Forelimb muscle (tissue), 1 donor: ENCODE results near the gene DNM3. TPM values are rescaled to one million over a fixed set of nuclear protein-coding genes. Genes with fewer than 3 reads are reported as not detected.

Experiments
- DNase-seq: peaks from one replicate; pipeline ENCODE4 v3.0.0-alpha.2; 2013; ENCODE audit warnings: low read depth
- polyA plus RNA-seq: library from polyadenylated mRNA; unstranded; fragments of 120-200 nt; gene quantifications from one replicate; pipeline ENCODE4 v1.2.1, GENCODE V29; 2013; ENCODE audit not compliant: insufficient read length

DNM3 gene
- polyA plus RNA-seq, 1 donor: 3.0 TPM

DNA sequence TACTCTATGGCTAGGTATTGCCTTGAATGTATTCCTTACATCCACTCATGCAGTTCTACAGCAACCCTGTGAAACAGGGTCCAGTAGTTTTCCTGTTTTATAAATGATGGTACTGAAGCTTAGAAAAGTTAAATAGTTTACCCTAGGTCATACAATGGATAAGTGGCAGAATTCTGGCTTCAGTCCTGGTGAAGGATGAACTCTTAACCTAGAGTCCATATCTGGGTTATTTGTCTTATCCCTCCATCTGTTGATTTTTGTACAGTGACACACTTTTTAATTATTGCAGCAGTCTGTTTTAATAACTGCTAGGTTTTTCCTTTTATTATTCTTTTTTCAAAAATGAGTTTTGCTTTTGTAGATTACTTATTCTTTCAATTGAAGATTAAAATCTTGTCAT, 263.9 kb downstream of the DNM3 start:
- DNase-seq: no peak

DNA sequence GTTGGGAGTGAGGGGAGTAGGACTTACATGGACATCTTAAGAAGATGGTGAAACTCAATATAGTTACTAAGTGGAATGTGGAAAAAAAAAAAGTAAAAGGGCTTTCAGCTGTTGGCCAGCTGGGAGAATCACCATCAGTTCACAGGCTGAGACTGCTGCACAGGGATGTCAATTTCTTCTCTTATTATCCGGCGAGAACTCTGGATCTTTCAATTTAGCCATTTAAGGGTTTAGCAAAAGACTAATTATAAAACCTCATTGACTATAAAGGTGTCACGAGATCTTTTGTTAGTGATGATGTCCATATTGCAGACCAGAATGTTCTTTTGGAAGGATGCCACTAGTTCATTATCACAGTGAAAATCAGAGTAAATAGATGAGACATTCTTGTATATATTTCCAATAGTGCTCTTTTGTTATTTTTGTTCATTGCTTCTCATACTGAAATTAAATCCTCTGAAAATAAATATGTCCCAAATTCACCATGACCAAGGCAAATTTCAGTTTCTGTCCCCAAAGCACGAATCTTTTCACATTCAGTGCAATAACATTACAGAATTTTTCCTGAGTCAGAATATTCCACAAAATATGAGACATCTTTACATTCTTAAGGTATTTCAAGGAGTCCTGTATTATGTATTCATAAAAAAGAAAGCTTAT, 266.1 kb downstream of the DNM3 start:
- no peak for DNase-seq

DNA sequence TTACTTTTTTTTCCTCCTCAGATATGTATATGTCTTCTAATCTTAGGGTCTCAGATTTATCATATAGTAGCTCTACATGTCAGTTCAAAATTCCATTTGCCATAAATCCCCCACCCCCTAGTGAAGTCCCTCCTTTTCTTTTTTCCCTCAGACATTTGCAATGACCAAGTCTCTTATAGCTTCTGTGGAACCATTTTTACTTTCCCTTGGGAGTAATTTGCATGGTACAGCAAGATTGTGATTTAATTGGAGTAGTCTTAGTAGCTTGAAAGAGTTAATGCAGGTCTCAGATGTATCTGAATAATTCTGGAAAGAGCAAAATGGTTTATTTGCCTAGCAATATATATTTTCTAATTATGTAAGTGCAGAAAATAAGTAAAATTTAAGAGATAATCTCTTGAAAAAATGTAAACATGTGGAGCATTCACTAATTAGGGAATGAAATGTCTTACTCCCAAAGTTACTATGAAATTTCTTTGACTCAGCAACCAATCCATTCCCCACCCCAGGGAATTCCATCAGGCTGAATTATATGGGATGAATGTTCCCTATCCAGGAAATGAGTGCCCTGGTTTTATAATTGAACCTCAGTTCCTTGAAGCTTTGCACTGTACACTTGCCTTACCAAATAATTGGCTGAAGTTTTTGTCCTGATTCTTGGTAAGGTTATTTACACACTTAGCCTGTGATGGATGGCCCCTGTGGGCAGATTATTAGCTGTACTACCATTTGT, 267.0 kb downstream of the DNM3 start:
- DNase-seq: no peak

DNA sequence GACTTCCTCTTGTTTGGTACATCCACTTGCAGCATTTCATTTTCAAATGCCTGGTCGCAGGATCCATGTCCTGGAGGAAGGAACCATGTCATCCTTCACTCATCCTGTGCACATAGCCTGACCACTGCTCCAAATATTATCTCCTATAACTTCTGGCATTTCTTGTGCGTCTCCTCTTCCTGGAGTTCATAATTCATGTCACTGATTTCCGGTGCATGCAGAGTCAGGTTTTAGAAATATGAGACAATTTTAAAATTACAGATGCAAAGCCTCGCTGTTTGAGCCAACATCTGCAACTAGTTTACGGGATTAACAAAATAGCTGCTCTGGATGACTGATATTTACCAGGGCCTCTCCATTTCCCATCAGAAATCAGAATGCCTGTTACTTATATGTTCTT, 268.1 kb downstream of the DNM3 start:
- DNase-seq: peak; percentile 43

DNA sequence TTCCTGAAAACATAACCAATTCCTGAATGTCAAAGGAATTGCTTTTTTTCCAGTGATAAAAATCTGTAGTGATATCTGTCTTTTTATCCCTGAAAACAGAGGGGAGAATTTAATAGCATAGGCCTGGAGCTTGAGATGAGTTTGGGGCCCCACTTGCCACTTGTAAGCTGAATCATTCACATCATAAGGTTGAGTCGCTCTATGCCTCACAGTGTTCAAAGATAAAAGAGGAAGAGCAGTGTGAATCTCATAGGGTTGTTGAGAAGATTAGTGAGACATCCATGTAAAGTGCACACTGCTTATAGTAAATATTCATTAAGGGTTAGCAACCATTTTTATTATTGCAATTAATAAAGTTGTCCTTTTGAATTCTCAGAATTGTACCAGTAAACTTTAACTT, 271.3 kb downstream of the DNM3 start:
- DNase-seq: no peak

DNA sequence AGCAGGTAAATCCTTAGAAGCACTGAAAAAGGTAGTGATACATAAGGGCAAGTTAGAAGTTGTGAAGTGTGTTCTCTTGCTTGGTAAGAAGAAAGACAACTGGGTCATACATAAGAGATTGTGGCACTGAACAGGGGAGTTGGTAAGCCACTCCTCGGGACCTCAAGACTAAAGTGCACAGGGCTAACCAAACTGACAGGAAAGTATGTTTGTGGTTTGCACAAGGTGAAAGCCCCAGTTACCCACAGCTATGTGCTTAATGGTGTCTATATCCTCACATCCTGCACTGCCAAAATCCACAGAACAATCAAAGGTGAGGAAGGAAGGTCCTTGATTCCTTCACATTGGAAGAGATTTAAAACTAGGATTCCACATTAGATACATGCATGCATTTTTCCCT, 276.5 kb downstream of the DNM3 start:
- DNase-seq: no peak

DNA sequence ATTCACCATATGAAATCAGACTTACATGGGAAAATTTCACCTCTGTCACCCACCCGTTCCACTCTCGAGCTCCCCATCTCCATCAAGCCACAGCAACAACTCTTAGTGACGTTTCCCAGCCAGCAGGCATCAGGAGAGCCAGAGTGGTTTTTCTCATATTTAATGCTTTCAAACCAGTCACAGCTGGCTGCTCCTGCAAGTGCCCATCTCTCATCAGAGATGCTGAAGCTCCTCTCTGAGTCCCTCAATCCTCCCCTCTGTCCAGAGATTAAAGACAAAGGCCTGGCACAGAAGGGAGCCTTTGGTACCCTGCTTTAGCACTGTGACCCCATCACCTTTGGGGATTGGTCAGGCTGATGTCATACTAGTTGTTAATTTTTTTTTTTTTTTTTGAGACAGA, 277.3 kb downstream of the DNM3 start:
- no peak for DNase-seq

DNA sequence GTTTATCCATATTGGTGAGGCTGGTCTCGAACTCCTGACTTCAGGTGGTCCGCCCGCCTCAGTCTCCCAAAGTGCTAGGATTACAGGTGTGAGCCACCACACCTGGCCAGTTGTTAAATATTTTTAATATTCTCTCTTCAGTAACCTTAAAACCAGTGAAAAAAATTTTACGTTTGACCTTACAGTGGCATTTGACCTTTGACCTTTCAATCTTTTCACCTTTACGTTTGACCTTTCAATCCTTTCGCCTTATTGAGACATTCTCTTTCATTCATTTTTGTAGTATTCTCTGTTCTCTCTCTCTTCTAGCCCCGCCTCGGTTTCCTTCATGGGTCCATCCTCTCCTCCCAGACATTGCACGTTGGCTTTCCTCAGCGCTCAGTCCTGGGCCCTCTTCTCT, 277.9 kb downstream of the DNM3 start:
- no peak for DNase-seq

DNA sequence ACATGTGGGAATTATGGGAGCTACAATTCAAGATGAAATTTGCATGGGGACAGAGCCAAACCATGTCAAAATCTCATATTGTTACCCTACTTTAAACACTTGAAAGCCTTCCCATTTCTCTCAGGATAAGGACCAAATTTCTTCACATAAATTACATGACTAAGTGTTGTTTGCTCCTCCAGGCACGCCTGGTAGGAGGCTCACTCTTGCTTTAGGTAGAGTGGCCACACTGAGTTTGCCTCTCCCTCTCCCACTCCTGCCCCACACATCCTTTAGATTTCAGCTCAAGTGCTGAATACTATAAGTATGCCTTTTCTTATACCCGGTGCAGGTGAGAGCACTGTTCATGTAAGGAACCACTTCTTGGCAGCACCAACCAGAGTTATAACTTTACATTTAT, 279.1 kb downstream of the DNM3 start:
- DNase-seq: no peak

DNA sequence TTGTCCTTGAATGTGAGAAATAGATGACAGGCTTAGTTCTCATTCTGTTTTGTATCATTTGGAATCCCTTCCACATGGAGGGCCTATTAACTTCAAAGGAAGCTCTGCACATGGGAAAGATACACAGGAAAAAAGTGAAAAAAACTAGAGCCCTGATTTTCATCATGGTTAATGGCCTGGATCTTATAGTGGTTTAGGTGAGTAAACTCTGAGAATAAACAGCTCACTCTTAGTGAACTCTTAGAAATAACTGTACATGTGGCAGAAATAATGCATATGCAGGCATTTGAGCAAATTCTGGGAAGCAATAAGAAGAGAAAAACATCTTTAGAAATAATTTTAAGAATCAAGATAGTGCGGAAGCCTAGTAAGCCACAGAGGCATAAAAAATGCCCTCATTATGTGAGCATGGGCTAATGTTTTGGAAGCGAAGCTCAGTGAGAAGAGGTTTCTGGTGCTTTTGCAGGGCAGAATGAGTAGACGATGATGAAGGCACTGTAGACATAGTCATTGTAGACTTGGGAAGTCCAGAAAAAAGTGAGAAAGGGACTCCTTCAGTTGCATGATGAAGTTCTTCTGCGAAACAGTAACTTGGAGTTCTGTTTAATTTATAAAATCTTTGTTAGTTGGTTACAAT, 279.9 kb downstream of the DNM3 start:
- DNase-seq: no peak

DNA sequence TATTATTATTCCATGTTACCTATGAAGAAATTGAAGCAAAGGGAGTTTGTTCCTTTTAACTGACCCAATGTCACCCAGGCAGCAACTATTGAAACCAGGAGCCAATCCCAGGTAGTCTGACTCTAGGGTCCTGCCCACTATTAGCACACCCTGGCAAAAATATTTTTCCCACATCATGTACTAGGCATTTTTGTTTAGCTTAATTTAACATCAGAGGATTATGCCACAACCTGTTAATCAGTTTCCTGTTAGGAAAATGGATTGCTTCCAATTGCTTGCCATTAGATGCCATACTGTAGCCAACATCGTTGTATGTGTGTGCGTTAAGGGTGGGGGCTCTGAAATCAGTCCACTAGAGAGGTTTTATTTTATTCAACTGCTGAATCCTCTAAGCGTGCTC, 281.1 kb downstream of the DNM3 start:
- no peak for DNase-seq

DNA sequence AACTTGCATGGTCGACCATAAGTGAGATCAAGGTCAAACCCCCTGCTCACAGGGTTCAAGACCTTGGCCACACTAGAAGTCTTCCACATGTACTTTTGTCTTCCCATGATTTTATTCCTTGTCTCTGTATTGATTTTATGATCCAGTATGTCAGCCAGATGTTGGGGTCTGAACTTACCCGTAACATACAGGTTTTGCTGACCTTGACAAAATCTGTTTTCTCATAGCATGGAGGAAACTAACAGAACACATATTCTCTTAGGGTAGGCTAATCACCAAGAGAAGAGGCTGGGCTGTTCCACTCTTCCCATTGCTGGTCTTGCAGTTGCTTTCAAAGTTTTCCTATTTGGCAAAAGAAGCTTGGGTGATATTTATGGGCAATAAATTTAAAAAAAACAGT, 284.0 kb downstream of the DNM3 start:
- no peak for DNase-seq

DNA sequence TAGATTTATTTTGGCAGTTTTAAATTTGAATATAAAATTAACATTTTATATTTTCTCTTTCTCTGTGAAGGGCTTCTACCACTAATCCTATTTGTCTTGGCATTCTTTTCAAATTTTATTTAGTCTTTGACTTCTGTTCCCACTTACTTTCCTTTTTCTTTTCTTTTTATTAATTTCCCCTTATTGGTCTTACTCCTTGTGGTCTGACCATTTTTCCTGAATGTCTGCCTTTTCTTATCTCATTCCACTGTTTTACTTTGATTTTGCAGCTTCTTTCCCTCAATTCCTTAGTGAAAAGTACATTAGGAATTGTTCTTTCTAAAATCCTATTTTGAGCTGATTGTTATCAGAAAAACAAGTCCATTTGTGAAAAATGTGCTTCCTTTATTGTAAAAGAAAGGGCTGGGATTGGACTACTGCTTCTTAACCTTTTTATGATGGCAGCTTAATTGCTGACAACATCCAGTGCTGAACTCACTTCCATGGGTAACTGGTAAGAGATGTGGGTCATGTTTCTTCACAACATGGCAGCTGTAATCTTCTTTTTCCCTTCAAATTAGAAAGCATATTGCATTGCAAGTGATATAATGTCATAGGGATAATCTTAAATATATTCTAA, 284.6 kb downstream of the DNM3 start:
- no peak for DNase-seq

DNA sequence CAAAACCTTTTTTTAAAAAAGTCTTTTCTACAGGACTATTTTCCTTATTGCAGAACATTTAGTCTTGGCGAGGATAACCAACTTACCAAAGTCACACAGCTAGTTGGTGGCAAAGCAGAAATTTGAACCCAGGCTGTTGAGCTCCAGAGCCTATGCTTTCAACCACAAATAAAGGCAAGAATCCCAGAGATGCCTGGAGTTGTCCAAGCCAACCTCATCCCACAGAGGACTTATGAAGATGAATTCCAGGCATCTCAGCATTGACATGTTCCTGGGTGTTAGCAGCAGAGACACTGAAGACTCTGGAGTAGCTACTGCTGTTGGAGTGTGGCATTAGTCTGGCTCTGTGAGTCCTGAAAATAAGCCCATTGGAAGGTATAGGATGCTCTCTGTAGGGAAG, 291.5 kb downstream of the DNM3 start:
- no peak for DNase-seq

DNA sequence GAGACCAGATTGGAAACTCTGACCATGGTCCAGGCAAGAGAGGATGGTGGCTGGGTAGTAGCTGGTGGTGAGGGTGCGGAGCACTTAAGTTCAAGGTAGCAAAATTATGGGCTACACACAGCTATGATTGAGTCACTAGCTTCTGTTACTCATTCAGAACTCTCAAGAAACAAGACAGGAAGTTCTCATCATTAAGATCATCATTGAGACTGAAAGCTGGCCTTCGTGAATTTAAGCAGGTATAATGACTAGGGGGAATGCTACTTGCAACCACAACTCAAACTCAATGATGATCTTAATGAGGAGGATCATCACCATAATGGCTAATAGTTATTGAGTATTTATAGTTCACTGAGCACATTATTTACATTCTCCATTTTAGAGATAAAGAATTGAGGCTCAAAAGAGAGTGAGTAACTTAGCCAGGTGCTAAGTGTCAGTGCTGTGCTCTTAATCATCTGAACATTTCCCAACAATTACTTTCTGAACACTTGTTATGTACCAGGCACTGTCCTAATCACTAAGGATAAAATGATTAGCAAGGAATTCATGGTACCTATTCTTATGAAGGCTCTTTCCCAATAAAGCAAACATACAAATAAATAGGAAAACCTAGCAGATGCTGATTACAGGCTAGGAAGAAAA, 292.9 kb downstream of the DNM3 start:
- DNase-seq: no peak

DNA sequence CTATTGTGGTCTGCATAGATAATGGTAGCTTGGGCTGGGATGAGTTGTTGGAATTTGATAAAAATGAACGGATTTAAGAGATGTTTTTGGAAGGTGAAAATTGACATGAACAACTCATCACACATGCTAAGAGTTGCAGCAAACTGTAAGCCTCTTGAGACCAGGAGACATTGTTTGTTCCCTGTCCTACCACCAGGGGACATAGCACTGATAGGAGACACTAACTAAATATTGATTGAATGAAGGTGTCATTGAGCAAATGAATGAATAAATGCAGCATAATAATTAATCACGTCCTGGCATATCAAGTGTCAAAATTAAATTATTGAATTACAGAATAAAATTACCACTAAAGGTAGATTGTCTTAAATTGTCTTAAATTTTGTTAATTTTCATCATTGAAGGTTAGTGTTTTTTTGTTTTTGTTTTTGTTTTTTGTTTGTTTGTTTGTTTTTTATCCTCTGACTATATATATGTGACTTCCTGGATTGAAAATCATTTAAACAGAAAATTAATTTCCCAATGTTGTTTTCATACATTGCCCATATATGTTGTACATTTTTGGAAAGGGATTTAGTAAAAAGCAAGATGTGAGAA, 293.9 kb downstream of the DNM3 start:
- DNase-seq: no peak

DNA sequence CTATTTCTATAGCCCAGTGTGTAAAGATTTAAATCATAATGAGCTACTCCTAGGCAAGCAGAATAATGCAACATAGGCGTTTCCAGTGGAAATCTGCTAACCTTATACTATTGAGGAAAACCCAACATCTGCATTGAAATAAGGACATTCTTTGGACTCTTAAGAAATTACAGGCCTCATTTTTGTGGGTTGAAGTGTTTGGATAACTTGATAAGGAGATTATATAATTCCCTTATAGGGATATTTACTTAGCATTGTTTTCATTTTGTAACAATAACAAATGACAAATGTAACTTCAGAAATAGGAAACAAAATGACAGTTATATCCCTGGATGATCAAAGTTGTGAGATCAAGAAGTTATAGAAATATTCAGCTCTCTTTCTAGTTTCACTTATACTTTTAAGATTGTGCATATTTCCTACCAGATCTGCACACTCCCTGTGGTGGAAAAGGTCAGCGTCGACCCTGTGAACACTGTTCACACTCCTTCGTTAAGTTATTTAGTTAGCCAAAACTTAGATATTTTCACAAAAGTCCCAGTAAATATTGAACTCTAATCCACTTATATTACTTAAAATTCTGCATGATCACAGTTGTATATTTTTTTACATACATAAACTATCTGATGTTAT, 294.8 kb downstream of the DNM3 start:
- DNase-seq: no peak

DNA sequence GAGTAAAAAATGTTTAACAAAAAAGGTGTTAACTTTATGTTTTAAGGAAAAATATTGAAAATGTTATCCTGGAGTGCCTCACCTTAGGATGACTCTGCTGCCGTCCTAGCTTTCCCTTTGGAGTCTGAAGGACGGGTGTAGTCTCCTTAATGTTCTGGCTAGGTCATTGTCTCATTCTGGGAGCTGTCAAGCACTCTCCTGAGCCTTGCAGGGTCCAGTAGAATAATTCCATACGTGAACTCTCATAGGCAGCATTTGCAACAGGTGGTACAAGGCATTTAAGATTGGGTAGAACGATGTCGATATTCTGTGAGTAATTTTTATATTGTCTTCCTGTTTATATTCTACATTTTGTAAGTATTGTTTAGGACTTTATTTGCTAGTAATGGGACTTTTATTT, 295.6 kb downstream of the DNM3 start:
- no peak for DNase-seq

DNA sequence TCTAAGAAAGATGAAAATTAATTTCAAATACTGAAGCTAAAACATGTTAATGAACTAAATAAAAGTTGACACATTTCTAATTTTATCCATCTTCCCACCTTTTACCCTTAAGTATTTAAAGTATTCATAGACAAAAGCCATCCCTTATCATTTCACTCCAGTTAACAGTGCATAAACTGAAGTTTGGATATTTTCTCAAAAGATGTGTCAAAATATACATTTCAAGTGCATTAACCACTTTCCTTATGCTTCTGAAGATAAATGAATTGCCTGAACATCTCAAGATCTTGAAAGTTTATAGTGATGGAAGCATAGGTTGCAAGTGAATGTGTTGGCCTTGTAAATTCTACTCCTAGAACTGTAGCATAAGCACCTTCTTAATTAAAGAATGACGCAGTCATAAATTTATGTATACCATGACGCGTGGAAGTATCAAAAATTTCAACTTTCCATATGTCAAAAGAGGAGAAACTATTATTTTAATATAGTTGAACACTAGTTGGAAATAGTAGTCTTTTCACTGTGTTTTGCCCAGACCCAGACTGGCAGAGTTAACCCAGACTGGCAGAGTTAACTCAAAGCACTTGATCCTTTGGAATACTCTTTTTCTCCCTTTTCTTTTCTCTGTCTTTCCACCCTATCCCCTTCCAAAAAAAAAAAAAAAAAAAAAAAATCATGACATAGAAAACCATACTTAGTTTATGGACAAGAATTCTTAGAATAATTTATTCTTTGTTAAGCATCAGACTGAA, 296.6 kb downstream of the DNM3 start:
- DNase-seq: no peak

DNA sequence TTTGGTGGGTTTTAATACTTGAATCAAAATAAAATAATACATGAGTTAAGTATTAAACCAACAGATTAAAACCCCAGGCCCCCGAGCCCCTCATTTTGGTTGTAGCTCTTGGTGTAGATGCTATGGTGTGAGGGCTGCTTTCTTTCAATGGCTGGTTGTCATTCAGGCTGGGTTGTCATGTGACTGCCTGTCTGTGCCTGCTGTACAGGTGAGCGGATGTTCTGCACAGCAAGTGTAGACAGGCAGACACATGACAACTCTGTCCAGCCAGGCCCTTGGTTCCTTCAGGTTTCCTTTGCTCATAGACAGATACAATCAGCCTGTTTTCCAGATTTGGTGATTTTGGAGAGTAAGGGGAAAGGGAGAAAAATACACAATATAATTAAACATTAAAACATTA, 297.3 kb downstream of the DNM3 start:
- DNase-seq: no peak

DNA sequence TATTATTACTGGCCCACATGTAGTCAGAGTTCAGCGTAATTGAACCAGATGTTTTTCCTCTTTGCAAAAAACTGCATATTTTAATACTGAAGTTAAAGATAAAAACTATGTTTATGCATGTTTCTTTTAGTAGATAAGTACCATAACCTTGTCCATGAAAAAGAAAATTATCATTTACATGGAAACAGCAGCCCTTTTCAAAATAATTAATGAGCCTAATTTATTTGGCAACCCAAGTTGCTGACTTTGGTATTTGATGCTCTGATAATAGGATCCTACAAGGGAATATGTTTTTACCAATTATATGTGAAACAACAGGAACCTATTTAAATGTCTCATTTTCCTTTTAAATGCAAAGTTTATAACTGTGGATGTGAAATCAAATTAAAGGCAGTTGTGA, 297.9 kb downstream of the DNM3 start:
- DNase-seq: no peak
